Lower leg skin (tissue), 4 donors: Measurements from ENCODE around the gene CYTH1. TPM values are rescaled to one million over a fixed set of nuclear protein-coding genes. Genes with fewer than 3 reads are reported as not detected.
A peak's percentile ranks its signal among the peaks of the same experiment; 100 is the strongest.

ENCODE experiments used
- DNase-seq, 2 donors: peaks; one replicate each; pipeline ENCODE4 v3.0.0-alpha.2; 2019; ENCODE audit warnings: low spot score in 2 of 2
- H3K4me3 ChIP-seq: fragments of 200-600 bp; sonication (generic); 2 replicates; pipeline ENCODE4 v1.5.1; 2017; ENCODE audit warnings: mild to moderate bottlenecking, low read depth; ENCODE audit not compliant: poor library complexity, severe bottlenecking
- POLR2A ChIP-seq, 2 donors: fragments of 450-650 bp; IDR thresholded peaks; one replicate each; pipeline ENCODE4 v1.6.1; 2016 to 2017; ENCODE audit warnings: antibody characterized with exemption in 2 of 2, mild to moderate bottlenecking in 1 of 2, moderate library complexity in 1 of 2
- WGBS, 2 donors: methylation state at CpG; one replicate each; pipeline ENCODE4 v1.1.5; 2018; 5-methylcytosine and 5-hydroxymethylcytosine counted together
- intact Hi-C: fragments of 100-400 bp; cut with DNase I; formaldehyde crosslinking; loops from one replicate; pipeline ENCODE4 v1.15.0; 2023; ENCODE audit warnings: low total_unique reads
- total RNA-seq, 4 donors: library from RNA; depleted of rRNA; stranded (reverse); fragments of >200 nt; gene quantifications; one replicate each; pipeline ENCODE4 v1.1.0, GENCODE V29; 2016
- TF ChIP-seq, protein P1 (sequence below), 3 donors: fragments of 450-650 bp; IDR thresholded peaks; one replicate each; pipeline ENCODE4 v1.5.1; 2016; ENCODE audit warnings: antibody characterized with exemption in 3 of 3, mild to moderate bottlenecking in 3 of 3, moderate library complexity in 2 of 3

Gene CYTH1
- total RNA-seq, 4 donors from 2014 or later = 53.7 to 79.4 (median 63.9) TPM

DNA sequence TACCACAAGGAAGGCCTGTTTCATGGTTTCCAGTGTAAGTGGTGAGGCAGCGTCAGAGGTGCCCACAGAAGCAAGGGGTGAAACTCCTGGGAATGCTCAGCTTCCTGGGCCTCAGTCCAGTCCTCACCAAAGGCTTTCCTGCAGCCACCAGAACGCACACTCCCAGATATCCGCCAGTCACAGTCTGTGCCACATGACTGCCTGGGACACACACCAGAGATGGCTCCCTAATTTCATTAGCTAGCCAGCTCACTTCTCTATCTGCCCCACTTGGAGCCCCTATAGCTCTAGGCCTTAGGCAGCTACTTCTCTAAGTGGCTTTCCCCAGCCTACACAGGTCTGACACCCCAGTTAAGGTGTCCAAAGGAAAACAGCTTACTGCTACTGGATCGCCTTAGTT, 77.0 kb downstream of the CYTH1 start:
- WGBS, 2 donors = 92 to 93% methylated on average over 4 of the region's 4 CpGs

DNA sequence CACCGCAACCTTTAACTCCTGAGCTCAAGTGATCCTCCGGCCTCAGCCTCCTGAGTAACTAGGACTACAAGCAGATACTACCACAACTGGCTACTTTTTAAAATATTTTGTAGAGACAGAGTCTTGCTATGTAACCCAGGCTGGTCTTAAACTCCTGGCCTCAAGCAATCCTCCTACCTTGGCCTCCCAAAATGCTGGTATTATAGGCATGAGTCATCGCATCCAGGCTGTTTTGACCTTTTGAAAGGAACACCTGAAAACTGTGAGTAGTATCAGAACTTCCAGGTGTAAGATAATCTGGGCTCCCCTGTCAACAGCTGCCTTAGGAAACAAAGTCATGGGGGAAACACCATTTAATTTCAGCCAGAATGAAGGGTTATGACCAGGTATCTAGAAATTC, 77.5 kb downstream of the CYTH1 start:
- no peak for DNase-seq
- TF ChIP-seq, protein P1, sequence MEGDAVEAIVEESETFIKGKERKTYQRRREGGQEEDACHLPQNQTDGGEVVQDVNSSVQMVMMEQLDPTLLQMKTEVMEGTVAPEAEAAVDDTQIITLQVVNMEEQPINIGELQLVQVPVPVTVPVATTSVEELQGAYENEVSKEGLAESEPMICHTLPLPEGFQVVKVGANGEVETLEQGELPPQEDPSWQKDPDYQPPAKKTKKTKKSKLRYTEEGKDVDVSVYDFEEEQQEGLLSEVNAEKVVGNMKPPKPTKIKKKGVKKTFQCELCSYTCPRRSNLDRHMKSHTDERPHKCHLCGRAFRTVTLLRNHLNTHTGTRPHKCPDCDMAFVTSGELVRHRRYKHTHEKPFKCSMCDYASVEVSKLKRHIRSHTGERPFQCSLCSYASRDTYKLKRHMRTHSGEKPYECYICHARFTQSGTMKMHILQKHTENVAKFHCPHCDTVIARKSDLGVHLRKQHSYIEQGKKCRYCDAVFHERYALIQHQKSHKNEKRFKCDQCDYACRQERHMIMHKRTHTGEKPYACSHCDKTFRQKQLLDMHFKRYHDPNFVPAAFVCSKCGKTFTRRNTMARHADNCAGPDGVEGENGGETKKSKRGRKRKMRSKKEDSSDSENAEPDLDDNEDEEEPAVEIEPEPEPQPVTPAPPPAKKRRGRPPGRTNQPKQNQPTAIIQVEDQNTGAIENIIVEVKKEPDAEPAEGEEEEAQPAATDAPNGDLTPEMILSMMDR (IDR thresholded peaks at IDR 0.05) = no peak
- TF ChIP-seq POLR2A (IDR thresholded peaks at IDR 0.05) = no peak
- 93 to 96% methylated on average over 3 of the region's 3 CpGs for WGBS, 2 donors
- intact Hi-C loops = loop anchor here (10.0 kb wide), 1 partner anchor 210 kb away; no protein-coding TSS in a partner anchor
- H3K4me3 ChIP-seq = no peak overlapping the region

More for the DNA sequence above, 77.0 kb downstream of the CYTH1 start:
- H3K4me3 ChIP-seq = no peak overlapping the region
- DNase-seq = no peak
- intact Hi-C loops = loop anchor here (10.0 kb wide), 1 partner anchor 210 kb away; no protein-coding TSS in a partner anchor
- TF ChIP-seq, protein P1 (IDR thresholded peaks at IDR 0.05) = no peak
- TF ChIP-seq POLR2A (IDR thresholded peaks at IDR 0.05) = no peak

DNA sequence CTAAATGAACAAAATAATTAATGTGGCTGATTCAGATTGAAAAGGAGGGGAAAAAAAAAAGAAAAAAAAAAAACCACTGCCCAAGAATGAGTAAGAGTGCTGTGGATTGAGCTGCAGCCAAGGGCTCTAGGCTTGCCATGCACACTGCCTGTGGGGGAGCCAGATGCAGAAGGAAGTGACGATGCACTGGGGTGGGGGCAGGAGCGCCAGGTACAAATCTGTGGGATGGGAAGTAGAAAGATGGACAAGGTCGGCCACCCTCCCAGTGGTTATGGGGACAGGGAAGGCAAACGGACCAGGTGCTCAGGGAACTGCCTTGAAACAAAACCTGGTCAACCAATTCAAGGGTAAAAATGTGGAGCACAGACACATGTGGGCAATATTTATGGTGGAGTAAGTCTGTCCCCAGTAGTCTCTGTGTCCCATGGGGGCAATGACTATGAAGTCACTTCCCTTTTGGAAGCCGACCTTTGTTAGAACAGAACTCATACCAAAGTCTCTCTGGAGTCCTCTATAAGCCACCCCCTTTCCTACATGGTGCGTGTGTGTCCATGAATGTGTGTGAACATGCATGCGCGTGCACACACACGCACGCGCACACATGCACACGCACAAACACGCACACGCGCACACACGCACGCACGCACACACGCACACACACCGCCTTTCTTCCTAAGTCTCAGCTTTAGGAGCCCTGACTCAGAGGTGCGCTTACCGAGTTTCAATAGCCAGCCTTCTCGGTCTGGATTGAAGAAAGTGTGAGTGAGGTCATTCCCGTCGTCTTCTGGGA, 84.3 kb downstream of the CYTH1 start:
- TF ChIP-seq, protein P1 (IDR thresholded peaks at IDR 0.05) = no peak
- TF ChIP-seq POLR2A (IDR thresholded peaks at IDR 0.05) = no peak
- peak in 1 of 2 donors; percentile 83 for DNase-seq
- no peak overlapping the region for H3K4me3 ChIP-seq
- 88% methylated on average over 25 of the region's 25 CpGs for WGBS, 2 donors
- intact Hi-C loops = no loop called here

GRCh38 chr17:78697122-78697521, 85.0 kb downstream of the CYTH1 start:
- TF ChIP-seq POLR2A (IDR thresholded peaks at IDR 0.05) = no peak
- TF ChIP-seq, protein P1 (IDR thresholded peaks at IDR 0.05) = no peak
- H3K4me3 ChIP-seq = no peak overlapping the region
- no peak for DNase-seq
- intact Hi-C loops = no loop called here
- 66 to 85% methylated on average over 2 of the region's 2 CpGs for WGBS, 2 donors

DNA sequence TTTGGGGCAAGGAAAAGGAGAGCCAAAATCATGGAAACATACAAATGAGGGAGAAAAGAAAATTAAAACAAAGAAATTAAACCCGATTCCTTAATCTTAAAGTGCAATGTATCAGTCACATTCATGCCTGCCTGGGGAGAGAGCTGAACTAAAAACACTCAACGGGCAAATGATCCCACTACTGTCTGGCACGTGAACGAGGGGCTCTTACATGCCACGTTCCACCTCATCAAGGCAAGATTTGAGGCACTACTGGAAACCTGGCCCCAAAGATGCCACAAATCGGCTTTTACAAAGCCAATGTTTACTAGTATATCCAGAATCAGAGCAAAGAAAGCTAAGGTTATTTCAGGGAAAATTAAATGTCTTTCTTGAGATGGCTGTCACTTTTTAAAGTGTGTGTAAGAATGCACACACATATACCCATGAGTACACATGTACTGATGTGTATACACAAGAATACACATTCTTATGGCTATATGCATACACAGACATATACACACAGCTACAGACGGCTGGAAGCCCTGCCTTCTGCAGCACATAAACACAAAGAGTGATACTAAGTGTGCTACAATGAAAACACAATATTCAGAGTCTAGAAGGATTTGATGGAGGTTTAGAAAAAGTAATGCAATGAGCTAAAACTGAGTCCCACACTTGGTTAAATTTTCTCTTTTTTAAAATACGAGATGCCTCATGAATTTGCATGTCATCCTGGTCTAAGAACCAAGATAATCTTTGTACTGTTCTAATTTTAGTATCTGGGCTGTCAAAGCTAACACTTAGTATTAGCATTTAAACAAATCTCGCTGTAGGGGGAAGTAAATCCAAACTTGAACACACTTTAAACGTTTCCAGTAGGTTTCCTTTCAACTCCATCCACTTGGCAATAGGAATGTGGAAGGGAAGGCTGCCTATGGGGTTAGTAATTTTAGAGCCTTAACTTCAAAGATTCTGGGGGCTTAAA, 85.8 kb downstream of the CYTH1 start:
- WGBS, 2 donors = 73 to 83% methylated on average over 10 of the region's 10 CpGs
- no peak for DNase-seq
- no peak overlapping the region for H3K4me3 ChIP-seq
- TF ChIP-seq, protein P1 (IDR thresholded peaks at IDR 0.05) = no peak
- no peak for TF ChIP-seq POLR2A (IDR thresholded peaks at IDR 0.05)
- intact Hi-C loops = no loop called here
